Peyer's patch (tissue), 4 donors: ENCODE results near the gene LRBA. TPM values are rescaled to one million over a fixed set of nuclear protein-coding genes. Genes with fewer than 3 reads are reported as not detected.

Experiments
- DNase-seq, 3 donors: peaks; one replicate each; pipeline ENCODE4 v3.0.0-alpha.2; 2017 to 2019
- H3K27ac ChIP-seq, 4 donors: fragments of 200-600 bp; sonication (generic); one replicate each; pipeline ENCODE4 v1.5.1; 2016 to 2019
- H3K27me3 ChIP-seq, 2 donors: fragments of 200-600 bp; sonication (generic); one replicate each; pipeline ENCODE4 v1.5.1; 2019
- H3K36me3 ChIP-seq, 3 donors: fragments of 200-600 bp; sonication (generic); one replicate each; pipeline ENCODE4 v1.5.1; 2016 to 2019
- H3K4me1 ChIP-seq, 4 donors: fragments of 200-600 bp; sonication (generic); one replicate each; pipeline ENCODE4 v1.5.1; 2016 to 2019
- H3K4me3 ChIP-seq, 4 donors: fragments of 200-600 bp; sonication (generic); 1 replicate in 3 of 4; 2 replicates in 1 of 4; pipeline ENCODE4 v1.5.1; 2016 to 2019; ENCODE audit warnings: mild to moderate bottlenecking in 1 of 4
- H3K9me3 ChIP-seq, 4 donors: fragments of 200-600 bp; sonication (generic); one replicate each; pipeline ENCODE4 v1.5.1; 2016 to 2019; ENCODE audit warnings: mild to moderate bottlenecking in 1 of 4
- CTCF ChIP-seq, 6 experiments: fragments of 450-650 bp in 4 of 6; fragments of 200-600 bp in 2 of 6; sonication (generic) in 1 of 6; IDR thresholded peaks; one replicate each; pipeline ENCODE4 v1.5.1; 2017 to 2019; ENCODE audit warnings: antibody characterized with exemption in 6 of 6, mild to moderate bottlenecking in 3 of 6, moderate library complexity in 1 of 6
- POLR2A ChIP-seq, 2 donors: fragments of 450-650 bp; IDR thresholded peaks; one replicate each; pipeline ENCODE4 v1.5.1; 2017; ENCODE audit warnings: antibody characterized with exemption in 2 of 2, mild to moderate bottlenecking in 2 of 2, moderate library complexity in 2 of 2
- total RNA-seq, 4 donors: library from RNA; depleted of rRNA; stranded (reverse); fragments of >200 nt; gene quantifications; one replicate each; pipeline ENCODE4 v1.1.0, GENCODE V29; 2016

Gene LRBA
- total RNA-seq, 4 donors from 2014 or later = 71.5 to 120 (median 91.7) TPM

- no peak overlapping the region for H3K4me3 ChIP-seq
- no peak for DNase-seq
- no peaks in the 10 kb centered on the region for H3K9me3 ChIP-seq
- no peak overlapping the region for H3K27ac ChIP-seq
- TF ChIP-seq POLR2A (IDR thresholded peaks at IDR 0.05) (no peak), CTCF (IDR thresholded peaks at IDR 0.05) (no peak)
- H3K27me3 ChIP-seq = no peaks in the 10 kb centered on the region
- H3K4me1 ChIP-seq = no peaks in the 10 kb centered on the region
- no peaks in the 10 kb centered on the region for H3K36me3 ChIP-seq
These were observed 513.1 kb downstream of the LRBA start for GRCh38 chr4:150501983-150502382.

GRCh38 chr4:150501009-150501727 lies 513.9 kb downstream of the LRBA start:
- DNase-seq = no peak
- H3K27ac ChIP-seq = no peak overlapping the region

GRCh38 chr4:150497612-150498011 lies 517.5 kb downstream of the LRBA start:
- H3K36me3 ChIP-seq = no peaks in the 10 kb centered on the region
- no peak overlapping the region for H3K27ac ChIP-seq
- no peak for DNase-seq
- no peaks in the 10 kb centered on the region for H3K4me1 ChIP-seq
- TF ChIP-seq POLR2A (IDR thresholded peaks at IDR 0.05) = no peak
- TF ChIP-seq CTCF (IDR thresholded peaks at IDR 0.05) = no peak
- no peaks in the 10 kb centered on the region for H3K27me3 ChIP-seq
- no peaks in the 10 kb centered on the region for H3K9me3 ChIP-seq
- H3K4me3 ChIP-seq = no peak overlapping the region

More at GRCh38 chr4:150501009-150501727, 513.9 kb downstream of the LRBA start:
- Histone ChIP-seq H3K4me3 (no peak overlapping the region), H3K9me3 (no peaks in the 10 kb centered on the region), H3K4me1 (no peaks in the 10 kb centered on the region), H3K27me3 (no peaks in the 10 kb centered on the region), H3K36me3 (no peaks in the 10 kb centered on the region)
- TF ChIP-seq CTCF (IDR thresholded peaks at IDR 0.05) (no peak), POLR2A (IDR thresholded peaks at IDR 0.05) (no peak)

GRCh38 chr4:150495550-150495949 lies 519.5 kb downstream of the LRBA start:
- H3K4me1 ChIP-seq = no peaks in the 10 kb centered on the region
- no peaks in the 10 kb centered on the region for H3K27me3 ChIP-seq
- H3K27ac ChIP-seq = no peak overlapping the region
- TF ChIP-seq CTCF (IDR thresholded peaks at IDR 0.05) = no peak
- no peak for TF ChIP-seq POLR2A (IDR thresholded peaks at IDR 0.05)
- H3K4me3 ChIP-seq = no peak overlapping the region
- DNase-seq = no peak
- no peaks in the 10 kb centered on the region for H3K9me3 ChIP-seq
- H3K36me3 ChIP-seq = no peaks in the 10 kb centered on the region

GRCh38 chr4:150493851-150494250 lies 521.2 kb downstream of the LRBA start:
- no peaks in the 10 kb centered on the region for H3K9me3 ChIP-seq
- H3K4me1 ChIP-seq = no peaks in the 10 kb centered on the region
- no peak overlapping the region for H3K27ac ChIP-seq
- TF ChIP-seq POLR2A (IDR thresholded peaks at IDR 0.05) (no peak), CTCF (IDR thresholded peaks at IDR 0.05) (no peak)
- H3K36me3 ChIP-seq = no peaks in the 10 kb centered on the region
- H3K27me3 ChIP-seq = no peaks in the 10 kb centered on the region
- no peak for DNase-seq
- H3K4me3 ChIP-seq = no peak overlapping the region
